T-cell (primary cell): ENCODE measurements around the gene SVIL. TPM values are rescaled to one million over a fixed set of nuclear protein-coding genes. Genes with fewer than 3 reads are reported as not detected.

Experiments
- ATAC-seq, 4 experiments: fragments of 200-7000 bp in 3 of 4; fragments of 150-1000 bp in 1 of 4; cut with Tn5 transposase; replicated peaks in 1 of 4; 1 replicate in 3 of 4; 2 replicates in 1 of 4; pipeline ENCODE4 v1.10.0; 2021; ENCODE audit warnings: moderate library complexity in 3 of 4, mild to moderate bottlenecking in 2 of 4, moderate number of reproducible peaks in 1 of 4
- CTCF ChIA-PET, 2 donors: fragments of 300-600 bp; sonication (Branson Sonifier 250); formaldehyde crosslinking; loops; one replicate each; lab custom pipeline; 2022; ENCODE audit warnings: antibody characterized with exemption in 2 of 2; lab: Charles Lee
- POLR2A ChIA-PET, 2 donors: fragments of 300-600 bp; sonication (Branson Sonifier 250); formaldehyde crosslinking; loops; one replicate each; lab custom pipeline; 2022; ENCODE audit warnings: antibody characterized with exemption in 2 of 2; lab: Charles Lee
- DNase-seq, 35 experiments: peaks; one replicate each; pipeline versions ENCODE4 v3.0.0 to v3.0.0-alpha.2; 2013 to 2023
- H3K27ac ChIP-seq: one replicate; pipeline ENCODE4 v1.5.1; 2013; ENCODE audit warnings: low read length
- H3K27me3 ChIP-seq, 2 experiments: replicated peaks in 1 of 2; 1 replicate in 1 of 2; 2 replicates in 1 of 2; pipeline versions ENCODE4 v1.6.1 to v1.7.0; 2013; ENCODE audit warnings: low read length in 1 of 2, mixed read lengths in 1 of 2; ENCODE audit not compliant: control insufficient read depth in 2 of 2, insufficient read depth in 2 of 2; ENCODE audit errors: extremely low read depth in 1 of 2
- H3K36me3 ChIP-seq, 2 donors: 1 replicate in 1 of 2; 2 replicates in 1 of 2; pipeline versions ENCODE4 v1.6.1 to v1.7.0; 2013; ENCODE audit warnings: low read length in 1 of 2; ENCODE audit not compliant: control insufficient read depth in 2 of 2, insufficient read depth in 1 of 2; ENCODE audit errors: extremely low read depth in 1 of 2
- H3K4me1 ChIP-seq, 2 experiments: 1 replicate in 1 of 2; 2 replicates in 1 of 2; pipeline versions ENCODE4 v1.6.1 to v1.7.0; 2013; ENCODE audit warnings: low read length in 2 of 2, mixed read lengths in 1 of 2; ENCODE audit not compliant: insufficient read depth in 2 of 2, control insufficient read depth in 1 of 2; ENCODE audit errors: extremely low read depth in 1 of 2
- H3K4me3 ChIP-seq, 2 donors: 1 replicate in 1 of 2; 2 replicates in 1 of 2; pipeline versions ENCODE4 v1.5.1 to v1.7.0; 2013; ENCODE audit warnings: mild to moderate bottlenecking in 2 of 2, low read length in 1 of 2, moderate library complexity in 1 of 2; ENCODE audit not compliant: control insufficient read depth in 1 of 2; ENCODE audit errors: extremely low read depth in 1 of 2
- H3K9me3 ChIP-seq: 2 replicates; pipeline ENCODE4 v1.7.0; 2013
- H3K27ac Mint-ChIP-seq, 2 donors: one replicate each; pipeline ENCODE4 v1.8.0; 2020 to 2021; ENCODE audit warnings: mild to moderate bottlenecking in 2 of 2, mixed read lengths in 2 of 2
- H3K27me3 Mint-ChIP-seq, 2 donors: one replicate each; pipeline ENCODE4 v1.8.0; 2021 to 2022; ENCODE audit warnings: mixed read lengths in 2 of 2
- H3K36me3 Mint-ChIP-seq: one replicate; pipeline ENCODE4 v1.8.0; 2021; ENCODE audit warnings: mixed read lengths
- H3K4me1 Mint-ChIP-seq, 3 donors: one replicate each; pipeline ENCODE4 v1.8.0; 2020 to 2022; ENCODE audit warnings: mixed read lengths in 3 of 3, mild to moderate bottlenecking in 1 of 3
- H3K4me3 Mint-ChIP-seq, 3 donors: one replicate each; pipeline ENCODE4 v1.8.0; 2020 to 2022; ENCODE audit warnings: mild to moderate bottlenecking in 3 of 3, mixed read lengths in 3 of 3, moderate library complexity in 3 of 3
- H3K9me3 Mint-ChIP-seq, 3 donors: one replicate each; pipeline ENCODE4 v1.8.0; 2020 to 2022; ENCODE audit warnings: mixed read lengths in 3 of 3
- WGBS: methylation state at CpG from one replicate; pipeline ENCODE4 v1.1.5; 2013; ENCODE audit warnings: missing lambda C conversion rate; ENCODE audit not compliant: insufficient coverage; 5-methylcytosine and 5-hydroxymethylcytosine counted together
- total RNA-seq, 35 experiments: library from RNA in 6 of 35; stranded (reverse) in 6 of 35; fragments of 120-200 nt in 1 of 35; gene quantifications; one replicate each; pipeline versions ENCODE4 v1.2.1 to v1.2.4 and lab custom pipeline; 2013 to 2026

Gene SVIL
- total RNA-seq, 5 donors from 2014 or later (not counting 1 experiment from before 2014, with no cell fraction given), result 17.4 to 45.6 (median 19.6) TPM

GRCh38 chr10:29635711-29636144, 957 bp upstream of the SVIL start:
- Mint-ChIP-seq H3K9me3 (no peaks in the 10 kb centered on the region), H3K27me3 (no peaks in the 10 kb centered on the region), H3K36me3 (peaks cover 19% of the 10 kb centered on the region), H3K4me3 (peak overlapping the region; percentile 24 to 48 (median 46)), H3K27ac (peak overlapping the region; percentile 72 to 89), H3K4me1 (peaks cover 47 to 64% (median 59%) of the 10 kb centered on the region in 3 donors)
- 13% methylated on average over 3 of the region's 4 CpGs for WGBS
- Histone ChIP-seq H3K27ac (peak overlapping the region; percentile 84), H3K9me3 (no peaks in the 10 kb centered on the region), H3K4me1 (peaks cover 10 to 23% of the 10 kb centered on the region in 2 experiments), H3K36me3 (peaks cover 0 to 3% of the 10 kb centered on the region in 2 donors), H3K4me3 (peak overlapping the region in 1 of 2 donors; percentile 18), H3K27me3 (no peaks in the 10 kb centered on the region)
- CTCF ChIA-PET, result interaction anchor here (0.7 to 1.2 kb wide), 5 partner anchors 8 to 106 kb away, joined by 3 to 4 read pairs (median 3); no protein-coding TSS in a partner anchor
- peak in 3 of 4 experiments; percentile 58 to 72 (median 63) for ATAC-seq
- POLR2A ChIA-PET, result interaction anchor here (0.7 to 1.4 kb wide), 4 partner anchors 9 to 1521 kb away, joined by 4 to 5 read pairs (median 5); no protein-coding TSS in a partner anchor
- peak in 22 of 35 experiments; percentile 6 to 46 (median 16) for DNase-seq

DNA sequence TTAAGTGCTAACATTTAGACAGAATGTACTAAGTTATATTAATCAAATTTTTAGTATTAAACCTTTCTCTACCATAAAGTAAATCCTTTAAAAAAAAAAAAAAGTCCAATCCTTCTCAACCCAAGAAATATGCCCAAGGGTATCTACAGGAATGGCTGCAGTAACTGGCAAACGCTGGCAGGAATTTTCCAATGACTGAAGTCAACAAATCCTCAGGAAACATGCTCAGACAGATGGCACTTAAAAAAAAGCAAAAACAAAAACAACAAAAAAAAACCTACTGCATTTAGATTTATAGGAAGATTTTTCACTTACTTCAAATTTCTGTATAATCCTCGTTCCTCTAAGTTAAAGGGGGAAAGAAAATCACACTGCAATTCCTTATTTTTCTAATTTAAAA, 666 bp downstream of the SVIL start:
- no peak for ATAC-seq
- H3K9me3 ChIP-seq, result no peaks in the 10 kb centered on the region
- H3K36me3 ChIP-seq, result peaks cover 0 to 3% of the 10 kb centered on the region in 2 donors
- no peak for DNase-seq
- H3K27me3 Mint-ChIP-seq, result no peaks in the 10 kb centered on the region
- H3K4me1 ChIP-seq, result peaks cover 10 to 23% of the 10 kb centered on the region in 2 experiments
- no peak overlapping the region for H3K4me3 ChIP-seq
- no peak overlapping the region for H3K4me3 Mint-ChIP-seq
- ChIA-PET CTCF (interaction anchor here in 1 of 2 donors (0.6 kb wide), 1 partner anchor 13 kb away, joined by 4 read pairs; no protein-coding TSS in a partner anchor), POLR2A (interaction anchor here in 1 of 2 donors (0.7 kb wide), 1 partner anchor 100 kb away, joined by 5 read pairs; no protein-coding TSS in a partner anchor)
- no peaks in the 10 kb centered on the region for H3K27me3 ChIP-seq
- no CpG with 5 or more reads among the region's 2 CpGs for WGBS
- H3K4me1 Mint-ChIP-seq, result peaks cover 47 to 55% (median 55%) of the 10 kb centered on the region in 3 donors
- H3K9me3 Mint-ChIP-seq, result no peaks in the 10 kb centered on the region
- no peak overlapping the region for H3K27ac Mint-ChIP-seq
- no peak overlapping the region for H3K27ac ChIP-seq
- H3K36me3 Mint-ChIP-seq, result peaks cover 9% of the 10 kb centered on the region

DNA sequence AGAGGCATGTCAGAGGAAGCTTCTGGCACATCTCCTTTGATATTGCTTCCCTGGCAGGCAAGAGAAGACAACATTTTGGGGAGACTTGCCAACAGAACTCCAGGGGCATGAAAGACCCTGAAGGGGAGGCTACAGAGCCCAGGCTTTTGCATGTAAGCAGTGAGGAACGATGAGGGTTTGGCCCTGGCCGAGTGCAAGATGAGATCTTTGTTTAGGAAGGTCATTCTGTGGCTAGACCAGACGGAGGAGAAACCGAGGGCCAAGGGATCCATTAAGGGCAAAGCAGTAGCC, 3.8 kb downstream of the SVIL start:
- H3K36me3 Mint-ChIP-seq, result peaks cover 11% of the 10 kb centered on the region
- peaks cover 46 to 57% (median 49%) of the 10 kb centered on the region in 3 donors for H3K4me1 Mint-ChIP-seq
- H3K27me3 ChIP-seq, result no peaks in the 10 kb centered on the region
- WGBS, result 81% methylated on average over 4 of the region's 4 CpGs
- no peak overlapping the region for H3K4me3 Mint-ChIP-seq
- no peaks in the 10 kb centered on the region for H3K9me3 ChIP-seq
- POLR2A ChIA-PET, result no interaction called here
- CTCF ChIA-PET, result no interaction called here
- H3K4me1 ChIP-seq, result peaks cover 9 to 16% of the 10 kb centered on the region in 2 experiments
- H3K4me3 ChIP-seq, result no peak overlapping the region
- H3K27me3 Mint-ChIP-seq, result no peaks in the 10 kb centered on the region
- H3K9me3 Mint-ChIP-seq, result no peaks in the 10 kb centered on the region
- H3K27ac Mint-ChIP-seq, result no peak overlapping the region
- DNase-seq (no peak), ATAC-seq (no peak)
- no peak overlapping the region for H3K27ac ChIP-seq
- H3K36me3 ChIP-seq, result no peaks in the 10 kb centered on the region

- H3K27ac ChIP-seq, result no peak overlapping the region
- H3K36me3 ChIP-seq, result no peaks in the 10 kb centered on the region
- H3K9me3 ChIP-seq, result no peaks in the 10 kb centered on the region
- Mint-ChIP-seq H3K9me3 (no peaks in the 10 kb centered on the region), H3K4me3 (no peak overlapping the region), H3K27me3 (no peaks in the 10 kb centered on the region), H3K36me3 (peaks cover 17% of the 10 kb centered on the region), H3K27ac (no peak overlapping the region), H3K4me1 (peaks cover 42 to 51% (median 44%) of the 10 kb centered on the region in 3 donors)
- DNase-seq (no peak), ATAC-seq (no peak)
- POLR2A ChIA-PET, result no interaction called here
- CTCF ChIA-PET, result interaction anchor here in 1 of 2 donors (1.1 kb wide), 1 partner anchor 58 kb away, joined by 3 read pairs; no protein-coding TSS in a partner anchor
- 81% methylated on average over 1 of the region's 11 CpGs for WGBS
- H3K27me3 ChIP-seq, result no peaks in the 10 kb centered on the region
- peaks cover 3 to 12% of the 10 kb centered on the region in 2 experiments for H3K4me1 ChIP-seq
- no peak overlapping the region for H3K4me3 ChIP-seq
These were observed 4.3 kb downstream of the SVIL start for GRCh38 chr10:29630205-29631048.

DNA sequence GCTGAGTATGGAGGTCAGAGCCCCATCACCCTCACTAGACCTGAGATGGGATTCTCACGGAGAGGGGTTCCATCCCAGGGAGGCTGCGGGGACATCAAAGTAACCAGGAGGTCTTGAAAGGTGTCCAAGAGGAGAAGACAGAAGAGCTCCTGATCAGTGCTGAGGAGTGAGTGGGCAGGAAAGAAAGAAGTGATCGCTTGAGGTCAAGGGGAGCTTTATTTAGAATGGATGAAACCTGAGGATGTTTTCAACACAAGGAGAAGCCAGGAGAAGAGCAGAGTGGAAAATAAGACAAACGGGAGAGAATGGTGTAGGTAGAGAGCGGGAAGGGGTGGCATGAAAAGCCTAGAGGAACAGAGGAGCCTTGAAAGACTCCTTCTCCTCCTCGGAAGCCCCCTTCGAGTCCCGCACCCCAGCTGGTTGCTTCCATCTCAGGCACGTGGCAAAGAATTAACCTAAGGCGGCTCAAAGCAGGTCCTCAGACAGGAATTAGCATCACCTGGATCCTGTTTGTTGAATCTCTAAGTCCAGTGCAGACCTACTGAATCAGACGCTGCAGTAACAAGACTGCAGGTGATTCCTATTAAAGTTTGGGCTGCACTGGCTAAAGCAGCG, 5.8 kb downstream of the SVIL start:
- no peak overlapping the region for H3K4me3 Mint-ChIP-seq
- no peak for ATAC-seq
- H3K27me3 ChIP-seq, result no peaks in the 10 kb centered on the region
- no peaks in the 10 kb centered on the region for H3K9me3 ChIP-seq
- ChIA-PET POLR2A (no interaction called here), CTCF (no interaction called here)
- H3K9me3 Mint-ChIP-seq, result no peaks in the 10 kb centered on the region
- H3K4me3 ChIP-seq, result no peak overlapping the region
- H3K27ac Mint-ChIP-seq, result no peak overlapping the region
- H3K27me3 Mint-ChIP-seq, result no peaks in the 10 kb centered on the region
- 93% methylated on average over 10 of the region's 12 CpGs for WGBS
- H3K36me3 ChIP-seq, result no peaks in the 10 kb centered on the region
- H3K4me1 ChIP-seq, result peaks cover 0 to 8% of the 10 kb centered on the region in 2 experiments
- H3K4me1 Mint-ChIP-seq, result peaks cover 31 to 38% (median 33%) of the 10 kb centered on the region in 3 donors
- DNase-seq, result no peak
- no peak overlapping the region for H3K27ac ChIP-seq
- H3K36me3 Mint-ChIP-seq, result peaks cover 23% of the 10 kb centered on the region

GRCh38 chr10:29628311-29628710, 6.5 kb downstream of the SVIL start:
- POLR2A ChIA-PET, result no interaction called here
- ATAC-seq, result no peak
- Mint-ChIP-seq H3K4me1 (peaks cover 24 to 31% (median 26%) of the 10 kb centered on the region in 3 donors), H3K36me3 (peaks cover 23% of the 10 kb centered on the region), H3K27me3 (no peaks in the 10 kb centered on the region), H3K9me3 (no peaks in the 10 kb centered on the region), H3K4me3 (no peak overlapping the region), H3K27ac (no peak overlapping the region)
- 100% methylated on average over 1 of the region's 5 CpGs for WGBS
- Histone ChIP-seq H3K27ac (no peak overlapping the region), H3K9me3 (no peaks in the 10 kb centered on the region), H3K27me3 (no peaks in the 10 kb centered on the region), H3K36me3 (no peaks in the 10 kb centered on the region), H3K4me3 (no peak overlapping the region), H3K4me1 (peaks cover 0 to 6% of the 10 kb centered on the region in 2 experiments)
- DNase-seq, result no peak
- CTCF ChIA-PET, result interaction anchor here in 1 of 2 donors (0.6 kb wide), 1 partner anchor 102 kb away, joined by 3 read pairs; no protein-coding TSS in a partner anchor
